HepG2 (cell line): ENCODE results near the gene STK40. TPM values are rescaled to one million over a fixed set of nuclear protein-coding genes. Genes with fewer than 3 reads are reported as not detected.

Experiments used
- CBX5 ChIP-seq: sonication (generic); formaldehyde crosslinking; IDR thresholded peaks from 2 replicates; pipeline ENCODE4 v1.4.0; 2020; ENCODE audit warnings: missing genetic modification reagents, borderline replicate concordance
- CEBPB ChIP-seq: IDR thresholded peaks from 2 replicates; pipeline ENCODE4 v1.6.1; 2011; ENCODE audit warnings: low read depth, low read length, improper control_type of control experiment, borderline replicate concordance
- GPN1 ChIP-seq: sonication (generic); formaldehyde crosslinking; IDR thresholded peaks from 2 replicates; pipeline ENCODE4 v1.5.1; 2020; ENCODE audit warnings: missing genetic modification reagents, borderline replicate concordance
- MED1 ChIP-seq: sonication (generic); formaldehyde crosslinking; IDR thresholded peaks from 2 replicates; pipeline ENCODE4 v1.4.0; 2020; ENCODE audit warnings: missing genetic modification reagents
- PCBP1 ChIP-seq: fragments of 200-400 bp; formaldehyde crosslinking; IDR thresholded peaks from 2 replicates; pipeline ENCODE4 v1.6.1; 2017; ENCODE audit warnings: mild to moderate bottlenecking, low read depth, low read length, borderline replicate concordance
- RAD51 ChIP-seq: fragments of 450-650 bp; IDR thresholded peaks from 2 replicates; pipeline ENCODE4 v1.6.1; 2016; ENCODE audit warnings: borderline replicate concordance
- REL ChIP-seq: sonication (generic); formaldehyde crosslinking; conservative IDR thresholded peaks from 2 replicates; pipeline ENCODE4 v1.8.0; 2022; ENCODE audit warnings: mild to moderate bottlenecking, missing genetic modification reagents, moderate library complexity
- REXO4 ChIP-seq: sonication (generic); formaldehyde crosslinking; IDR thresholded peaks from 2 replicates; pipeline ENCODE4 v1.8.0; 2022; ENCODE audit warnings: missing genetic modification reagents, mild to moderate bottlenecking, borderline replicate concordance
- ZNF337 ChIP-seq: sonication (generic); formaldehyde crosslinking; IDR thresholded peaks from 2 replicates; pipeline ENCODE4 v1.5.1; 2020; ENCODE audit warnings: missing genetic modification reagents, low read depth, mild to moderate bottlenecking, borderline replicate concordance
- ZNF383 ChIP-seq: sonication (generic); formaldehyde crosslinking; IDR thresholded peaks from 2 replicates; pipeline ENCODE4 v1.4.0; 2020; ENCODE audit warnings: missing genetic modification reagents, mild to moderate bottlenecking, borderline replicate concordance
- ZNF7 ChIP-seq: IDR thresholded peaks from 2 replicates; pipeline ENCODE4 v1.6.1; 2016; ENCODE audit warnings: missing biosample characterization, missing genetic modification reagents
- ZNF749 ChIP-seq: sonication (generic); formaldehyde crosslinking; IDR thresholded peaks from 2 replicates; pipeline ENCODE4 v1.8.0; 2022; ENCODE audit warnings: mild to moderate bottlenecking, missing genetic modification reagents, moderate library complexity, borderline replicate concordance
- polyA plus RNA-seq, 8 experiments: library from polyadenylated mRNA; depleted of rRNA in 3 of 8; stranded (reverse) in 7 of 8; unstranded in 1 of 8; fragments of >200 nt; fragmentation: Illumina TruSeq in 4 of 8; extraction: Trizol in 4 of 8; gene quantifications; 2 replicates each; pipeline versions ENCODE4 v1.2.1 to v1.2.3, GENCODE V29; 2011 to 2016; ENCODE audit warnings: low read depth in 4 of 8, missing spikeins in 1 of 8, mixed read lengths in 1 of 8; ENCODE audit not compliant: insufficient read depth in 1 of 8
- total RNA-seq, 5 experiments: library from RNA; depleted of rRNA; stranded (reverse); fragments of >200 nt; fragmentation: Illumina TruSeq; extraction: Trizol; gene quantifications; 2 replicates each; pipeline ENCODE4 v1.2.3, GENCODE V29; 2016; ENCODE audit warnings: low read depth in 1 of 5
- TF ChIP-seq, protein P1 (sequence below): sonication (generic); formaldehyde crosslinking; conservative IDR thresholded peaks from 2 replicates; pipeline ENCODE4 v1.4.0; 2020; ENCODE audit warnings: mild to moderate bottlenecking, missing genetic modification reagents, moderate library complexity
- TF ChIP-seq, protein P2 (sequence below): sonication (generic); formaldehyde crosslinking; IDR thresholded peaks from 2 replicates; pipeline ENCODE4; 2020; ENCODE audit warnings: missing genetic modification reagents, mild to moderate bottlenecking, borderline replicate concordance
- TF ChIP-seq, protein P3 (sequence below): IDR thresholded peaks from 2 replicates; pipeline ENCODE4 v1.6.1; 2016; ENCODE audit warnings: missing compliant biosample characterization, missing genetic modification reagents, borderline replicate concordance
- TF ChIP-seq, protein P4 (sequence below): sonication (generic); formaldehyde crosslinking; IDR thresholded peaks from 2 replicates; pipeline ENCODE4 v1.9.0; 2022; ENCODE audit warnings: missing genetic modification reagents, mild to moderate bottlenecking, borderline replicate concordance

Gene STK40
- total and polyA plus RNA-seq, 2 of the 13 experiments (the other 11 are each of a cell fraction or from before 2014, with no cell fraction given), result 33.8 to 35.1 TPM

DNA sequence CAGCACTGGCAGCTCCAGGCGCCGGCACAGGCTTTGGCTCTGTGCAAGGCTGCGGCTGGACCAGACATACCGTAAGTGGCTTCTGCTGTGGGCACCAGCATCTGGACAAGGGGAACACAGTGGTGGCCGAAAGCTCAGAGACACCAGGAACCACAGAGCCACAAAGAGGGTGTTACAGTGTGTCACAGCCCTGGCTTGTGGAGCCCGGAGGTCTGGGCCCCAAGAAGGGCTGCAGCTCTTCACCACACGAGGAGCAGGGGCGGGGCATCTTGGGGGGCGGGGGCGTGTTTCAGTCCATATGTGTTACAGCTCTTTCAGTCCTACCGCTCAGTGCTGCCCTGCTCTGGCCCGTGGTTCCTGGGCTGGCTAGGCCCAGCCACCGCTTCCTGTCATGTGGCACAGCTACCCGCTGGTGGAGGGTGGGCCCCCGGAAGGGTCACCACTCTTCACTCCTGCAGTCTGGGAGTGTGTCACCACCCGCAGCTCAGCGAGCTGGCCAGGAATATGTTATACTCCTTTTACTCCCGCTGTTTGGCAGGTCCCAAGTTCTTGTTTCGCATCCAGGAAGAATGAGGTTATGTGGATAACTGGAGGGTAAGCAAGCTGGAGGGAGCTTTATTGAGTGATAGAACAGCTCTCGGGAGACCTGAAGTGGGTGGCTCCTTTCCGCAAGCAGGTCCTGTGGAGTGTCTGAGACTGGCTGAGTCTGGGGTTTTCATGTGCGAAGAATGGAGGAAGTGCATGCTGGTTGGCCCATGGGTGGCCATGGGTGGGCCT is 15.3 kb upstream of the STK40 start (continued):
- TF ChIP-seq ZNF383 (CRISPR knock-in tag) (no peak), ZNF337 (CRISPR knock-in tag) (no peak), CBX5 (CRISPR knock-in tag) (peak; percentile 60; the same call in 1 of the 2 replicates), ZNF7 (CRISPR knock-in tag) (no peak), REL (CRISPR knock-in tag) (no peak; the same call in 1 of the 2 replicates), MED1 (CRISPR knock-in tag) (peak; percentile 70), CEBPB (no peak), REXO4 (CRISPR knock-in tag) (no peak), PCBP1 (no peak), ZNF749 (CRISPR knock-in tag) (no peak), GPN1 (CRISPR knock-in tag) (no peak), RAD51 (peak; percentile 51)
- TF ChIP-seq, protein P1, sequence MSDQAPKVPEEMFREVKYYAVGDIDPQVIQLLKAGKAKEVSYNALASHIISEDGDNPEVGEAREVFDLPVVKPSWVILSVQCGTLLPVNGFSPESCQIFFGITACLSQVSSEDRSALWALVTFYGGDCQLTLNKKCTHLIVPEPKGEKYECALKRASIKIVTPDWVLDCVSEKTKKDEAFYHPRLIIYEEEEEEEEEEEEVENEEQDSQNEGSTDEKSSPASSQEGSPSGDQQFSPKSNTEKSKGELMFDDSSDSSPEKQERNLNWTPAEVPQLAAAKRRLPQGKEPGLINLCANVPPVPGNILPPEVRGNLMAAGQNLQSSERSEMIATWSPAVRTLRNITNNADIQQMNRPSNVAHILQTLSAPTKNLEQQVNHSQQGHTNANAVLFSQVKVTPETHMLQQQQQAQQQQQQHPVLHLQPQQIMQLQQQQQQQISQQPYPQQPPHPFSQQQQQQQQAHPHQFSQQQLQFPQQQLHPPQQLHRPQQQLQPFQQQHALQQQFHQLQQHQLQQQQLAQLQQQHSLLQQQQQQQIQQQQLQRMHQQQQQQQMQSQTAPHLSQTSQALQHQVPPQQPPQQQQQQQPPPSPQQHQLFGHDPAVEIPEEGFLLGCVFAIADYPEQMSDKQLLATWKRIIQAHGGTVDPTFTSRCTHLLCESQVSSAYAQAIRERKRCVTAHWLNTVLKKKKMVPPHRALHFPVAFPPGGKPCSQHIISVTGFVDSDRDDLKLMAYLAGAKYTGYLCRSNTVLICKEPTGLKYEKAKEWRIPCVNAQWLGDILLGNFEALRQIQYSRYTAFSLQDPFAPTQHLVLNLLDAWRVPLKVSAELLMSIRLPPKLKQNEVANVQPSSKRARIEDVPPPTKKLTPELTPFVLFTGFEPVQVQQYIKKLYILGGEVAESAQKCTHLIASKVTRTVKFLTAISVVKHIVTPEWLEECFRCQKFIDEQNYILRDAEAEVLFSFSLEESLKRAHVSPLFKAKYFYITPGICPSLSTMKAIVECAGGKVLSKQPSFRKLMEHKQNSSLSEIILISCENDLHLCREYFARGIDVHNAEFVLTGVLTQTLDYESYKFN (CRISPR knock-in tag), result peak; percentile 62
- TF ChIP-seq, protein P2, sequence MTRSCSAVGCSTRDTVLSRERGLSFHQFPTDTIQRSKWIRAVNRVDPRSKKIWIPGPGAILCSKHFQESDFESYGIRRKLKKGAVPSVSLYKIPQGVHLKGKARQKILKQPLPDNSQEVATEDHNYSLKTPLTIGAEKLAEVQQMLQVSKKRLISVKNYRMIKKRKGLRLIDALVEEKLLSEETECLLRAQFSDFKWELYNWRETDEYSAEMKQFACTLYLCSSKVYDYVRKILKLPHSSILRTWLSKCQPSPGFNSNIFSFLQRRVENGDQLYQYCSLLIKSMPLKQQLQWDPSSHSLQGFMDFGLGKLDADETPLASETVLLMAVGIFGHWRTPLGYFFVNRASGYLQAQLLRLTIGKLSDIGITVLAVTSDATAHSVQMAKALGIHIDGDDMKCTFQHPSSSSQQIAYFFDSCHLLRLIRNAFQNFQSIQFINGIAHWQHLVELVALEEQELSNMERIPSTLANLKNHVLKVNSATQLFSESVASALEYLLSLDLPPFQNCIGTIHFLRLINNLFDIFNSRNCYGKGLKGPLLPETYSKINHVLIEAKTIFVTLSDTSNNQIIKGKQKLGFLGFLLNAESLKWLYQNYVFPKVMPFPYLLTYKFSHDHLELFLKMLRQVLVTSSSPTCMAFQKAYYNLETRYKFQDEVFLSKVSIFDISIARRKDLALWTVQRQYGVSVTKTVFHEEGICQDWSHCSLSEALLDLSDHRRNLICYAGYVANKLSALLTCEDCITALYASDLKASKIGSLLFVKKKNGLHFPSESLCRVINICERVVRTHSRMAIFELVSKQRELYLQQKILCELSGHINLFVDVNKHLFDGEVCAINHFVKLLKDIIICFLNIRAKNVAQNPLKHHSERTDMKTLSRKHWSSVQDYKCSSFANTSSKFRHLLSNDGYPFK (CRISPR knock-in tag), result peak; percentile 86
- TF ChIP-seq, protein P3, sequence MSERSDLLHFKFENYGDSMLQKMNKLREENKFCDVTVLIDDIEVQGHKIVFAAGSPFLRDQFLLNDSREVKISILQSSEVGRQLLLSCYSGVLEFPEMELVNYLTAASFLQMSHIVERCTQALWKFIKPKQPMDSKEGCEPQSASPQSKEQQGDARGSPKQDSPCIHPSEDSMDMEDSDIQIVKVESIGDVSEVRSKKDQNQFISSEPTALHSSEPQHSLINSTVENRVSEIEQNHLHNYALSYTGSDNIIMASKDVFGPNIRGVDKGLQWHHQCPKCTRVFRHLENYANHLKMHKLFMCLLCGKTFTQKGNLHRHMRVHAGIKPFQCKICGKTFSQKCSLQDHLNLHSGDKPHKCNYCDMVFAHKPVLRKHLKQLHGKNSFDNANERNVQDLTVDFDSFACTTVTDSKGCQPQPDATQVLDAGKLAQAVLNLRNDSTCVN (CRISPR knock-in tag), result no peak
- TF ChIP-seq, protein P4, sequence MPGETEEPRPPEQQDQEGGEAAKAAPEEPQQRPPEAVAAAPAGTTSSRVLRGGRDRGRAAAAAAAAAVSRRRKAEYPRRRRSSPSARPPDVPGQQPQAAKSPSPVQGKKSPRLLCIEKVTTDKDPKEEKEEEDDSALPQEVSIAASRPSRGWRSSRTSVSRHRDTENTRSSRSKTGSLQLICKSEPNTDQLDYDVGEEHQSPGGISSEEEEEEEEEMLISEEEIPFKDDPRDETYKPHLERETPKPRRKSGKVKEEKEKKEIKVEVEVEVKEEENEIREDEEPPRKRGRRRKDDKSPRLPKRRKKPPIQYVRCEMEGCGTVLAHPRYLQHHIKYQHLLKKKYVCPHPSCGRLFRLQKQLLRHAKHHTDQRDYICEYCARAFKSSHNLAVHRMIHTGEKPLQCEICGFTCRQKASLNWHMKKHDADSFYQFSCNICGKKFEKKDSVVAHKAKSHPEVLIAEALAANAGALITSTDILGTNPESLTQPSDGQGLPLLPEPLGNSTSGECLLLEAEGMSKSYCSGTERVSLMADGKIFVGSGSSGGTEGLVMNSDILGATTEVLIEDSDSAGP (CRISPR knock-in tag), result peak; percentile 62; the same call in 1 of the 2 replicates
